Kidney tubule cell (primary cell): ENCODE measurements around the gene CENPP.
"Not testable (repeated sequence)": the region's sequence is repeated elsewhere in the genome, so short reads cannot be mapped to it uniquely, and the experiment has no call there.

Experiments used
- DNase-seq: peaks from one replicate; pipeline ENCODE4 v3.0.0-alpha.2; 2018; ENCODE audit warnings: low spot score

Gene CENPP

DNA sequence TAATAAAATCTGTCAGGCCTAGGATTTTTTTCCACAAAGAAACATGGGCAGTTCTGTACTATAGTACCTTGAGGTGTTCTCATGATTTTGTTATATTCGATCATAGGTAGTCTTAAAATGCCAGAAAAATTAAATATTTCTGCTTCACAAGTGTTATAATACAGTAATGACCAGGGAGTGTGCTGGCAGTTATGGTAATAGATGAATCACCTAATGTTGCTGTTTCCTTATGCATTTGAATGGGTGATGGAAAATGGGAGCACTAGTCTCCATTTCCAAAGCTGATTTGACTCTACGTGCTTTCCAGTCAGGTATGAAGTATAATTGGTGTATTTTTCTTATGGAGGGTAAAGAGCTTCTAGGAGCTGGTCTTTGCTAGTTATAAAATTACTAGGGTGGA, 54.9 kb downstream of the CENPP start:
- DNase-seq = no peak

DNA sequence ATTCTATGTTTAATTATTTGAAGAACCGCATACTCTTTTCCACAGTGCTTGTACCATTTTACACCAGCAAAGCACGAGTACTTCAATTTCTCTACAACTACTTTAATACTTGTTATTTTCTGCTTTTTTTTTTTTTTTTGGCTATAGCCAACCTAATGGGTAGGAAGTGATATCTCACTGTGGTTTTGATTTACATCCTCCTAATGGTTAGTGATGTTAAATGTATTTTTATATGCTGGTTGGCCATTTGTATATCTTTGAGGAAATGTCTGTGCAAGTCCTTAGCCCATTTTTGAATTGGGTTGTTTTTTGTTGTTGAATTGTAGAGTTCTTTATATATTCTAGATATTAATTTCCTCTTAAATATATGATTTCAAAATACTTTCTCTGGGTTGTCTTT, 56.0 kb downstream of the CENPP start:
- DNase-seq = no peak

DNA sequence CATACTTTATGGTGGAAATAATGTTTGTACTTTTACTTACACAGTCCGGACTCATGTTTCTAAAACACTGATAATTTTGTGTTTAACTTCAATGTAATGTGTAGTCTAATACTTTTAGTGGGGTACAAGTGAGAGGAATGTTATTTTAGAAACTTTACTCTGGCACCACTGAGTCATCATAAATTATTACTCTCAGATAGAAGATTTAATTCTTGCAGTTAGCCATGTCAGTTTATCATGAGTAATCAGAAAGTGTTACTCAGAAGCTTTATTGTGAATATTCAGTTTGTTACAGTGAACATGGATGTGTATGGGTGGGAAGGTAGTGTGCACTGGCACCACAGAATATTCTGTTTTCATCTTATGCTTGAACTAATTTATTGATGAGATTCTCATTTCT, 58.6 kb downstream of the CENPP start:
- no peak for DNase-seq

DNA sequence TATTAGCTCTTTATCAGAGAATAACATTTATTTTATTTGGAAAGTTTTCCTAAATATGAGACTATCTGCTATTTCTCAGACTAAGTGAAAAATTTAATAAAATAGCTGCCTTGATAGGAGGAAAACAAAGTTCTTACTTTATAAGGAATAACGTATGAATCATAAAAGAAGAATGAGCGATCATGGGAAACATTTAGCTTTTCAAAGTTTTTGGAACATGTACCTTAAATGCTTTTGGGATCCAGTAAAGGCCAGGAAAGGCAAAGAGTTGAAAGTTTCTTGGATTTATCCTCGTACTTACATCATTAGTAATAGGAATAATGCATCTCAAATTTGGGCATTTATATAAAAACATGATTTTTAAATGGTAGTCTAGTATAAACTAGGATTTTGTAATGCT, 59.2 kb downstream of the CENPP start:
- no peak for DNase-seq

DNA sequence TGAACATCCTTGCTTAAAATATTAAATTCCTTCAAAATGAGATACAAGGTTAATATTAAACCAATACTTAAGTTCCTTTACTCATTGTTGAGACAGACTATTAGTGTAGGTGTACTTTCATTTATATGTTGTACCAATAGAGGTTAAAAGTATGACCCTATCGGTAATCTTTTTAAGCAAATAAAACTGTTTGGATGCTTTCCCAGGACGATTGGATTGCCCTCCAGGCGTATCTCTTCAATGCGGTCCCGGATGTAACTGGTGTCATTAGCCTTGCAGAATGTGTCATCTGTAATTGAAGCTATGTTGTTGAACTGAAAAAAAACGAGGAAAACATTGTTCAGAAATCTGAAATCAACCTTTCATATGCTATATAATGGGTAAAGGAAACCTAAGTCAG, 59.7 kb downstream of the CENPP start:
- DNase-seq = no peak

DNA sequence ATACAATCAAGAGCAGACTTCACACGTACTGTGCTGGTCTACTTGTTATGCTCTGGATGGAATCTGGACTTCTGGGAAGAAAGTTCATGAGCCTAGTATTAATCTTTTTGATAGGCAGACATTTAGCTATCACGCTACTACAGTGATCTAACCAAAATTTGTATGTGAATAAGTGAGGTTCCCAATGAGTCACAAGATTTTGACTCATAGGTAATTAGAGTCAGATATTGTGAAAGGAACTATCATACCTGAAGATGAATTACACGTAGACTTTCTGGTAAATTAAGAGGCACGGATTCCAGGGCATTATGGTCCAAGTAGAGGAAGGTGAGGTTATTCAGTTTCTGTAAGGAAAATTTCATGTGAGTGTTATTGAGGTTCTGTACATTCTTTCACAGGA, 60.2 kb downstream of the CENPP start:
- peak; percentile 24 for DNase-seq

DNA sequence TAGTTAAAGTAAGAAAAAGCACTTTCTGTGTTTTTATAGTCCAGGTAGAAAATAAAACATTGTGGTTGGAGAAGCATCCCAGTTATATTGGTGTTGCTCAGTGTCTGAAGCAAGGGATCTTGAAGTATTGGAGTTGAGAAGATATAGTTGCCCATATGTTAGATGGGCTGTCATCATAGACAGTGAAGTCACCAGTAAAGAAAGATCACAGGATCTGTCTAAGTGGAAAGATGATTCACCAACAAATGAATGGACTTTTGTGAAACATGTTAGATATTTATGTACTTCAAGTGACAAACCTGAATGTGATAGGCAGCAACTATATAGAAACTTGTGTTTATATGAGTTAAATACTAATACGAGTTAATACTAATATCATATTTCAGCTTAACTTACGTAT, 66.9 kb downstream of the CENPP start:
- DNase-seq = no peak

DNA sequence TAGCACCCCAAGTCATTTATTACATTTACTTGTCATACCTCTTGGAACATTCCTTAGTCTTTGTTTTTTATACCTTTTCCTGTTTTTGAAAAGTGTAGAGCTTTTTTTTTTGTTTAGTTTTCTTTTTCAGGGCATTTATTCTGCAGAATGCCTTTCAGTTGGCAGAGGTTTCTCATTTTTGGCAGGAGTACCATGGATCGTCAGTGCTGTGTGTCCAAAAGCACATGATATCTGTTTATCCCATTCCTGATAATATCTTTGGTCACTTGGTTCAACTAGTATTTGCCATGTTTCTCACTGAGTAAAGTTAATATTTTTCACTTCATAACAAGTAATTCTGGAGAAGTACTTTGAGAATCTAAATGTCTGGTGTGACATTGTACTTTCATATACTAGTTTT, 67.9 kb downstream of the CENPP start:
- DNase-seq = no peak

DNA sequence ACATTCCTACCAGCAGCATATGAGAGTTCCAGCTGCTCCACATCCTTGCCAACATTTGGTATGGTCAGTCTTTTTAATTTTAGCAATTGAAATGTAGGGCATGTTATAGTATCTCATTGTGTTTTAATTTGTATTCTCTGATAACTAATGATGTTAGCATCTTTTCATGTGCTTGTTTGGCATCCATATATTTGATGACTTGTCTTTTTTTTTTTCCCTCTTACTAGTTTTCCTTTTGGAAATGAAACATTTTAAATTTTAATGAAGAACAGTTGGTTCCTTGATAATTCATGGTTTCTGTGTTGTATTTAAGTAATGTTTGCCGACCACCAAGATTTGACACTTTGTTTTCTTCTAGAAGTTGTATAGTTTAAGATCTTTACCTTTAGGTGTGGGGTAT, 69.9 kb downstream of the CENPP start:
- DNase-seq = no peak

DNA sequence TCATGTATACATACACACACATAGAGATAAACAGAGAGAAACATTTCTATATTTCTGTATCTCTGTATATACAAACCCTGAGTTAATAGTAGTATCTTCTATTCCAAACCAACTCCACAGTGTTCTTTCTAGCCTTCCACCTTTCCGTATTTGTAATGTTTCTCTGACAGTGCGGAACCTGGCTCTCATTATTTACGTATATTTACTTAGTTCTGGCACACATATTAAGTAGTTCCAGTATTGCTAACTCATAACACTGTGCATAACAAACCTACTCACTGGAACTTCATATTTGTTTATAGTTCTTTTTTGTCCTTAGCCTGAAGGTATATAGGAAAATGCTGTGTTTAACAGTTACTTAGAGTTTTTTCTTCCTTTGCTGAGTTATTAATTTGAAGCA, 72.1 kb downstream of the CENPP start:
- DNase-seq = no peak

DNA sequence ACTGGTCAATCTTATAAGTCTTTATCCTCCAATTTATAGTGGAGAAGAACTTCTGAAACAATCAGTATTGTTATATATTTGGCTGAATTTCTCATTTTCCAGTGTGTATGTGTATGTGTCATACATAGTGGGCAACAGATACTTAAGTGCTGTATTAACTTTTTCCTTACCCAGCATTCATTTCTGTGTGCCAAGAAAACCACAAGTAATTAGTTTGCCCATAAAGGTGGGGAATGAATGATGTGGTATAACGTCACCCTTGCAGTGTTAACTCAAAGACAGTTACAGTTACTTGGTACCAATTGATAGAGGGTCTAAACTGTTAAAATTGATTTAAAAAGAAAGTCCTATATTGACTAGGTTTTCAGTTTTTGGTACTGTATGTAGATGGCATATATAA, 76.6 kb downstream of the CENPP start:
- DNase-seq = no peak

DNA sequence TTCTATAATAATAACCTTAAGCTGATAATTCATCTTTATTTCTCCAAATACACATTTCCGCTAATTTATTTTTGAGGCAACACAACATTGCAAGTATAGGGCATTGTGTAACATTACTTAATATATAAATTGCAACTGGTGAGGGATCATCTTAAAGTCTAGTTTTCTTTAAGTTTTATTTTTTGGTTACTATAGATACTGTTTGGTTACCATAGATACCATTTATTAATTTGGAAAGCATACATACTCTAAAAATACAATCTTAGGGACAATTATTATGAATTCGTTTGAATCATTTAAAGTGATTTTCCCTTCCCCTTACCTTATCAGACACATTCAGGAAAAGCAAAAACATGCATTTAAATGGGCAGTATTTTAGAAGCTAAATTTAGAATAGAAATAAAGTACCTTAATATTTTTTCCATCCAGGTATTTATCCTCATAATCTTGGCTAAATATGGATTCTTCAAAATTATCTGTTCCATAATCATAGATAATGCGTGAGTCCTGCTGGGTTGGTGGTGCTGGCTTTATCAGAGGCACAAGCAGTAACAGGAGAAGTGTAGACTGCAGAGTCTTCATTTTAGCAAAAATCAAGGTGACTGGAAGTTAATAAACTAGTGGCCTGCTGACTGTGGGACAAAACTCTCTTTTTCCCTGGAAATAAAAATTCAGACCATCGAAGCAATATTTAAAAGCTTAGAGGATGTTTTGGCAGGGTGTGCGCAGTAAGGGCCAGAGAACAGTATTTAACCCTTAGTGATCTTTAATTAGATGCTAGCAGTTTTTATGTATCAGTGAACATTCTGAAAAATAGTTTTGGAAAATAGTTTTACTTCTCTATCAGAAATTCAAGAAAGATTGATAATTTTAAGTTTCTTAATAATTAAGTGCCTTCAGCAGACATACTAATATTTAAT, 77.3 kb downstream of the CENPP start:
- no peak for DNase-seq

DNA sequence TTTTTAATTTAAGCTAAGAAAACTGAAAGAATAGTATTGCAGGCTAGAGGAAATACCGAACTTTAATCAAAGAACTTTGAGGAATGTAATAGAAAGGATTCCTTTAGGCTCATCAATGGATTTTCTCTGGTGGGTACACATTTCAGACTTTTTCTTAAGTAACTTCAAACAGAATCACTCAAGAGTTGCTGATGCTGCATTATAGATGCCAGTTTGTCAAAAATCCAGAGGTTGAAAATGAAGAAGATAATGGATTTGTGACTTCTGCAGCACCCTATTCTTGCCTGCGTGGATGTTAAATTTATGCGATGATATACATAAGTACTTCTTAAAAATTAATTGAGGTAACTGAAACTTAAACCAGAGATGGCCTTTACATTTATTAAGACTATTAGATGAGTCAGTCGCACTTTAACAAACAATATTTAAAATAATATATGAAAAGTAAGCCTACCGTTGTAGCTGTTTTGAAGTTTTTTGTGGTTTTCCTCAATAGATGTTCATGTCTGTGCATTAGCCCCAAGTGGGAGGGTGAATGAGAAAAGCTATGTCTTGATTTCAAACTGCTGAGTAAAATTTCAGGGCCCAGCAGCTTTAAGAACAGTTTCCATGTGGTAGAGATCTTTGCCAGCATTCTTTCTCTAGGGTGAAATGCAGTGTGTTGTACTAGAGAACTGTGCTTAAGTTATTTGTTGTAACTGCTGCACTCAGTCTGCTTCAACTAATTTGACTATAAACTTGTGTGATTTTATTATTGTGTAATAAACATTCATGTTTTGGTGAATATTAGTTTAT, 78.5 kb downstream of the CENPP start, which contains the start of gene OGN:
TSS of gene OGN (minus strand) at position 537 of the 795 bp plus-strand sequence. CDS start 1,171 bp downstream, outside the sequence.
- no peak for DNase-seq

DNA sequence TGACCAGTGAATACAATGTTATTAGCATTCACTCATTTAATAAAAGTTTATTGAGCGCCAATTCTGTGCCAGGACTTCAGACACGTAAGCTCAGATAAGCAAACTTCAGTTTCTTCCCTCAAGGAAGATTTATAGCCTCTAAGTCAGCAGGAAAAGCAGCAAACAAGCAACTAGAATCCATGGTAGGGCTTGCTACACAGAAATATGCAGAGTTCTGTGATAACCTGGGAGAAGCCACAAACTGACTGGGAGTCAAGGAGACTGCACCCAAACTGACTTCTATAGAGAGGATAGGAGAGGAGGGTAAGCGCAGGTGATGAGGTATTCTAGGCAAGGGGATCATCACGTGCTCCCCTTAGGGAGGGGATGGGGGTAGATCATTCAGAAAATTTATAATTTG, 80.1 kb downstream of the CENPP start:
- no peak for DNase-seq

DNA sequence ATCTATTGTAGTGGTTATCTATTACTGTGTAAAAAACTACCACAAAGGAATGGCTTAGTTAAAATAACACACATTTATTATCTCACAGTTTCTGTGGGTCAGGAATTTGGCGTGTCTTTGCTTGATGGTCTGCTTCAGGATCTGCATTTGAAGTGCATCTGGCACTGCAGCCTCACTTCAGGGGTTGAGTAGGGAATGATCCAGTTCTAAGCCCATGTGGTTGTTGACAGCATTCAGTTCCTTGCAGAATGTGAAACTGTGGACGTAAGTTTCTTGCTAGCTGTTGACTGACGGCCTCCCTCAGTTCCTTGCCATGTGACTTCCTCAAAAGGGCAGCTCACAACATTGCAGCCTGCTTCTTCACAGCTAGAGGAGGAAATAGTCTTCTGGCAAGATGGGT, 80.7 kb downstream of the CENPP start:
- DNase-seq = no peak

DNA sequence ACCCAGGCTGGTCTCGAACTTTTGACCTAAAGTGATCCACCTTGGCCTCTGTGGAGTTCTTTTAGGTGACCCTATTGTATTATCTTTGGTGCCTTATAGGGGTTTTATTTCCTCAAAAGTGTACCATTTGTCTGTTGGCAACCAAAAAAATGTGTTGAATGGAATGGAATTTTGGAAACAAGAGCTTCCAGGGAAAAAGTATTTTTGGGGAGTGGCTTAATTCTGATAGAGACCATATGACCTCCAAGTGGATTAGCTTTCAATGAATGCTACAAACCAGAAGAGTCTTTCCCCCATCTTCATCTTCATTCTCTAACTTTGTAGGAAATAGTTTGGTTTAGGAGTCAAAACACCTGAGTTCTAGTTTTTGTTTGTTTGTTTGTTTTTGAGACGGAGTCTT, 82.1 kb downstream of the CENPP start:
- DNase-seq = no peak

DNA sequence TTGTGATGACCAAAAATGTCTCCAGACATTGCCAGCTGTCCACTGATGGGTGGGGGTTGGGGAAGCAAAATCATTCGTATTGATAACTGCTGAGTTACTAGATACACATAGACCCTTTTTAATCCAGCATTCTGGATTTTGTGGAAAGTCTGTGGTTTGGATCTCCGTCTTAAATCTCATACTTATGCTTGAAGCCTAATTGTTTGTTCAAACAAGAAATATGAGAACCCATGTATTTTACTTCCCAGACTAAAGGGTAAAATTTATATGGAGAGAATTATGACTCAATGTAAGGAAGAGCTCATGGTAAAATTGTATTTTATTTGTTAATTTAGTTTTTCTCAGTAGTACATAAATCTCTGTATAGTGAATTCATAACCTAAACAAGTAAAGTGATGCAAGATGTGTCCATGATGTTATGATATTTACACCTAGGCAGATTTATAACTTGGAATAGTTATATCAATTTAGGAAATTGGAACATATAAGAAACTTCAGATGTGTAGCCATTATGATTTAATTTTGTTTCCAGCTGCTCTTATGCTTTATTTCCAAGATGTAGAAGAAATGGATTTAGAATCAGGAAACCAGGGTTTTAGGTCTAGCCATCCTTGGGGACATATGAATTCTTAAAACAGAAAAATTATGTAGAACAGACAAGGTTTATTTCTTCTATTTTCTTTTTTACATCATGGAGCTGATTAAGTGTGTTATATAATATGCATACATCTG, 83.2 kb downstream of the CENPP start:
- no peak for DNase-seq

DNA sequence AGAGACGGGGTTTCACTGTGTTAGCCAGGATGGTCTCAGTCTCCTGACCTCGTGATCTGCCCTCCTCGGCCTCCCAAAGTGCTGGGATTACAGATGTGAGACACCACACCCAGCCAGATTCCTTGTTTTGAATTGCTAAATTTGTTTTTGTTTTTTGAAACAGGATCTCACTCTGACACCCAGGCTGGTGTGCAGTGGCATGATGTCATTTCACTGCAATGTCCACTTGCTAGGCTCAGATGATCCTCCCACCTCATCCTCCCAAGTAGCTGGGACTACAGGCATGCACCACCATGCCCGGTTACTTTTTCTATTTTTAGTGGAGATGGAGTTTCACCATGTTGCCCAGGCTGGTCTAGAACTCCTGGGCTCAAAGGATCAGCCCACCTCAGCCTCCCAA, 85.4 kb downstream of the CENPP start:
- DNase-seq = not testable (repeated sequence)

DNA sequence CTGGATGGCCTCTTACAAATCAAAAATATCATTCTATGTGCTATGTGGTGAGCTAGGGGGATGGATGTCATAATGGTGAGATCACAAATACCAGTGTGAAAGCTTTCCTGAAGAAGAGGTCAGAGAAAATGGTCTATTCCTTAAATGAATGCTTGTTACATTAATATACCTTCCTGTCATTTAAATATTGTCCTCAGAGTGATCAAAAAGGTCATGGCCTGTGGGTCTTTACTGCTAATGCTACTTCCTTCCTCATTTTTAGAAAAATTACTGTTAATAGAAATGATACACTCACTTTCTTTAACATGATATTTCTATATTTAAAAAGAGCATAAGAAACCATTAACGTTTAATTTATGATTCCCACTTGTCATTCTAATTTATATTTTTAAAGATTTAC, 88.8 kb downstream of the CENPP start:
- DNase-seq = no peak

DNA sequence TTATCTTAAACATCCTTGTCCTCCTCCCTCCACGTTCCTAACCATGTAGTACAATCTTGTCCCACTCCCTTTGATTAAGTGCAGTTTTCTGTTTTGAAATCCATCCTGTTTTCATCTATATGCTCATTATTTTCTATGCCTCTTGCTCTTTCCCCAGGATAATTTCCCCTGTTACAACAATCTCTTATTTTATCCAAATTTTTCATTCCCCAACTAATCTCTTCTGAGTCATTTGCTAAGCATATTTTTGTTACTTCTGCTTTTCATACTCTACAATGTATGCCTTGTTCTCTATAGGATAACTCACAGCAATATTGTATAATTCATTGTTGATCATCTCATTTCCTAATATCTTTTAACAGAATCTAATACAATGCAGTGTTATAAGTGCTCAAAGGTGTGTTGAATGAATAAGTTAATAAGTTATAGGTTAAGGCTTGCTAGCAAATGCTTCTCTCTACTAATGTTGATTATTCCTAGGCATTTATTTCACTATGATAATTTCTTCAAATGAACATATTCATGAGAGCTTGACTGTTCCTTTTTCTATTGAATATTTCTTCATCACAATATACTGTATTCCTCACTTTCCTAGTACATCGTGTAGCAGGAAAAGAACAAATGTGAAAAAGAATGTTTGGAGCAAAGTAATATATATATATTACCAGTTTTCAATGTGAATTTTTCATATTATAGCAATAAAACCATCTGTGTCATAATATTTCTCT, 97.0 kb downstream of the CENPP start:
- no peak for DNase-seq

DNA sequence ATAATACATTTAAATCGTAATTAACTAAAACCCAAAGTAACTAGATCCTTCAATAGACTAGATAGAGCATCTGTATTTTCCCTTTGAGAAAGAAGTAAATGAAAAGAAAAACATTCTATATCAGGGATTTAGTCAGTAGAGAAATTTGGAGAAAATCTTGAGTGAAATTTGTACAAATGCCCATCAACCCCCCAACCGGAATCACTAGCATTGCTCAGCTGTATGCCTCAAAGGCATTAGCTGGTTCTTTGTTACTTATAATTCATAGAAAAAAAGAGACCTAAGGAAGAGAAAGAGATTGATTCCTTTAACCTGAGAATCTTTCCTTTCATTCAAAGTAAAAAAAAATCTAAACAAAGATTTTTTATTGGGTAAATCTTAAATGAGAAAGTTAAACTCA, 97.9 kb downstream of the CENPP start:
- no peak for DNase-seq

DNA sequence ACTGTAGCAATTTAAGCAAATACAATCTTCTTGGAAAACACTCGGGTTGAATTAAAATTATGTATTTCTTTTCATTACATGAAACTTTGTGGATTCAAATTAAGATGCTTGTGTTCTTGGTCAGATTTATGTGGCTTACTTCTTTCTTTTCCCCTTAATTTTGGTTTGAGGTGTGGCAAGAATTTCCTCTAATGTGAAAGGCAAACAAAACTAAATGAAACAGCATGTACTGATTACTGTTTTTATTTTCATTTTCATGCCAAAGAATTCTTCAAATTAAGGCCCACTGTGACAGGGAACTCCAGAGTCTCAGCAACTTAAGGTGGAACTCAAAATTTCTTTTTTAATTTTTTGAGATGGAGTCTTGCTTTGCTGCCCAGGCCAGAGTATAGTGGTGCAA, 98.6 kb downstream of the CENPP start, which contains the start of gene OMD:
TSS of gene OMD (minus strand) at position 132 of the 400 bp plus-strand sequence. CDS start 6,913 bp downstream, outside the sequence.
- DNase-seq = no peak
